HG03103 (cell line): ENCODE data around the gene CSTF1.
A peak's percentile ranks its signal among the peaks of the same experiment; 100 is the strongest.

Experiments used
- ATAC-seq: cut with Tn5 transposase; IDR thresholded peaks from one replicate; pipeline ENCODE4 v1.9.1; 2021; ENCODE audit warnings: low read depth; ENCODE audit not compliant: unreplicated experiment

Gene CSTF1

GRCh38 chr20:56445540-56445939, 53.1 kb downstream of the CSTF1 start:
- no peak for ATAC-seq

GRCh38 chr20:56447227-56447626, 54.8 kb downstream of the CSTF1 start:
- no peak for ATAC-seq

GRCh38 chr20:56449459-56449858, 57.0 kb downstream of the CSTF1 start:
- ATAC-seq: no peak

- ATAC-seq: no peak
These were observed 58.8 kb downstream of the CSTF1 start for GRCh38 chr20:56451056-56451765.

- ATAC-seq: peak; percentile 71
These were observed 60.9 kb downstream of the CSTF1 start for GRCh38 chr20:56453352-56453751.

GRCh38 chr20:56454754-56455153, 62.3 kb downstream of the CSTF1 start:
- ATAC-seq: peak; percentile 55
